ENCODE results near the gene CAMK2N1. TPM values are rescaled to one million over a fixed set of nuclear protein-coding genes. Genes with fewer than 3 reads are reported as not detected.
A peak's percentile ranks its signal among the peaks of the same experiment; 100 is the strongest.

CAMK2N1 gene
- total and polyA plus RNA-seq, 8 donors = 17.9 to 91.0 (median 61.8) TPM

- no peak overlapping the region for H3K27ac ChIP-seq
- no peak for ATAC-seq
- peaks cover 0 to 53% of the 10 kb centered on the region in 2 donors for H3K27me3 ChIP-seq
- no peak for DNase-seq
- H3K9me3 ChIP-seq = no peaks in the 10 kb centered on the region
- H3K4me3 ChIP-seq = no peak overlapping the region
- H3K4me1 ChIP-seq = peaks cover 8 to 9% of the 10 kb centered on the region in 2 donors
- intact Hi-C loops (cut with DNase I) = no loop called here
- no peaks in the 10 kb centered on the region for H3K36me3 ChIP-seq
- no peak for TF ChIP-seq CTCF (IDR thresholded peaks at IDR 0.05)
These were observed 25.8 kb upstream of the CAMK2N1 start for GRCh38 chr1:20511518-20512428.

DNA sequence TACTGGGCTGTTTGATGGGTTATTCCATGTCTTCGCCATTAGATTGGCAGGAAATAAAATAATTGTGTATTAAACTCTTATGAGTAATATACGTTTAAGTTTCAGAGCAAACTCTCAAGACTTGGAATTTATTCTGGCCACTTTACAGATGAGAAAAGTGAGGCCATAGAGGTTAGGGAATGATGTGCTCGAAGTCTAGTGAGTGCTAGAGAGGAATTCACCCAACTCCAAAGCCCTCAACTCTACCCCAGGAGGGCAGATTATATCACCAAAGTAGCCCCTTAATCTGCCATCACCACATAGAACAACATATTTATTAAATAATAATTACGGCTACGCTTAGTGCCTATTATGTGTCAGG is 22.4 kb upstream of the CAMK2N1 start:
- TF ChIP-seq CTCF (IDR thresholded peaks at IDR 0.05) = no peak
- DNase-seq = no peak
- peaks cover 13 to 30% of the 10 kb centered on the region in 2 donors for H3K4me1 ChIP-seq
- ATAC-seq = no peak
- peak overlapping the region; percentile 92 to 97 for H3K4me3 ChIP-seq
- intact Hi-C loops (cut with DNase I) = no loop called here
- H3K27ac ChIP-seq = peak overlapping the region; percentile 57 to 86
- H3K9me3 ChIP-seq = no peaks in the 10 kb centered on the region
- peaks cover 0 to 5% of the 10 kb centered on the region in 2 donors for H3K36me3 ChIP-seq
- H3K27me3 ChIP-seq = peaks cover 0 to 19% of the 10 kb centered on the region in 2 donors

DNA sequence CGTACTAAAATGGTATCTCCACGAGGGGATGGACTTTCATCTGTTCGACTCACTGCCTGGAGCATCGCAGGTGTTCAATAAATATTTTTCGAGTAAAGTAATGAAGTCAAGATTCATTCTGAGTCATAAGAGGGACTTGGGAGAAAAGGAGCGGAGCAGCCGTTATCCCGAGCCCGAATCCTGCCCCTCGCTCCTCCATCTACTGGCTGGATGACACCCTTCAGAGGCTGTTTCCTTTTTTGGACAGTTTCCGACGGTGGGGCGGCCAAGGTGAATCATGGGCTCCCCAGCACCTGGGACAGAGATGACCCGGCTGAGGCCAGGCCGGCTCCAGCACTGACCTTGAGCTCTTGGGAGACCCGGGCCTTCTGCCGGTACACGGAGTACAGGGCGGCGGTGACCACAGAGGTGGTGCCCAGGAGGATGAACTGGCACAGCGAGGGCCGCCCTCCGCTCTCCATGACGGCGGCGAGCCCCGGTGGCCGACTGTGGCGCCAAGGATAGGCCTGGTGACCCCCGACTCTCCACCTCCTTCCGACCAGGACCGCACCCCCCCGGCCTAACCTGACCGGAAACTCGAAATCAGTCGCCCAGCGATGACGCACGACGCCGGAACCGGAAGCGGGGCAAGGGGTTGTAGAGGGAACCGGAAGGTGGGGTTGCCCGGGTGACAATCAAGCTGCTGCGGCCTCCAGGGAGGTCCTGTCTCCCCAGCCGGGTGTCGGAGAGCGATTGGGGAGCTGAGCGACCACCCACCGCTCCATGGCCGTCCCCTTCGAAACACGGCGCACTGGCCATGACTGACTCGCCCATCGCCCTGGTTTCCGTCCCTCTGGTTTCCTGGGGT is 21.8 kb upstream of the CAMK2N1 start, which contains the start of gene MUL1:
TSS of gene MUL1 (minus strand) at position 588 of the 847 bp plus-strand sequence. CDS start at position 461, 127 bp downstream.
- ATAC-seq (peak; percentile 98), DNase-seq (peak; percentile 93 to 97 (median 96))
- peaks cover 0 to 13% of the 10 kb centered on the region in 2 donors for H3K27me3 ChIP-seq
- H3K4me3 ChIP-seq = peak within 1 kb of the TSS; percentile 92 to 97
- no peak for TF ChIP-seq CTCF (IDR thresholded peaks at IDR 0.05)
- intact Hi-C loops (cut with DNase I) = no loop called here
- H3K27ac ChIP-seq = peak within 1 kb of the TSS; percentile 57 to 86
- peaks cover 13 to 30% of the 10 kb centered on the region in 2 donors for H3K4me1 ChIP-seq
- no peaks in the 10 kb centered on the region for H3K9me3 ChIP-seq
- peaks cover 0 to 11% of the 10 kb centered on the region in 2 donors for H3K36me3 ChIP-seq

GRCh38 chr1:20507248-20507563 is 21.2 kb upstream of the CAMK2N1 start:
- intact Hi-C loops (cut with DNase I) = no loop called here
- H3K27ac ChIP-seq = peak overlapping the region in 1 of 2 donors; percentile 86
- ATAC-seq = no peak

More at GRCh38 chr1:20507248-20507563, 21.2 kb upstream of the CAMK2N1 start:
- H3K4me3 ChIP-seq = peak overlapping the region; percentile 92 to 97
- H3K4me1 ChIP-seq = peaks cover 13 to 30% of the 10 kb centered on the region in 2 donors
- no peak for TF ChIP-seq CTCF (IDR thresholded peaks at IDR 0.05)
- peaks cover 0 to 7% of the 10 kb centered on the region in 2 donors for H3K27me3 ChIP-seq
- H3K36me3 ChIP-seq = peaks cover 0 to 17% of the 10 kb centered on the region in 2 donors
- no peak for DNase-seq
- H3K9me3 ChIP-seq = no peaks in the 10 kb centered on the region
